Upper lobe of left lung (tissue), 6 donors: ENCODE results near the gene TEDC1. TPM values are rescaled to one million over a fixed set of nuclear protein-coding genes. Genes with fewer than 3 reads are reported as not detected.

Source experiments
- ATAC-seq, 2 donors: fragments of 200-7000 bp; cut with Tn5 transposase; one replicate each; pipeline ENCODE4 v1.9.1; 2022; ENCODE audit warnings: mild to moderate bottlenecking in 2 of 2, moderate library complexity in 2 of 2; ENCODE audit not compliant: low FRiP score in 2 of 2
- DNase-seq, 2 donors: peaks; one replicate each; pipeline ENCODE4 v3.0.0-alpha.2; 2019 to 2020
- H3K27ac ChIP-seq, 4 donors: fragments of 200-600 bp; sonication (generic); one replicate each; pipeline ENCODE4 v1.5.1; 2016 to 2019
- H3K27me3 ChIP-seq, 4 donors: fragments of 200-600 bp; sonication (generic); one replicate each; pipeline ENCODE4 v1.5.1; 2017 to 2019
- H3K36me3 ChIP-seq, 4 donors: fragments of 200-600 bp; sonication (generic); one replicate each; pipeline ENCODE4 v1.5.1; 2016 to 2019
- H3K4me1 ChIP-seq, 4 donors: fragments of 200-600 bp; sonication (generic); one replicate each; pipeline ENCODE4 v1.5.1; 2018 to 2019
- H3K4me3 ChIP-seq, 4 donors: fragments of 200-600 bp; sonication (generic); one replicate each; pipeline ENCODE4 v1.5.1; 2017 to 2019; ENCODE audit warnings: mild to moderate bottlenecking in 2 of 4, moderate library complexity in 1 of 4
- H3K9me3 ChIP-seq, 4 donors: fragments of 200-600 bp; sonication (generic); one replicate each; pipeline ENCODE4 v1.5.1; 2018 to 2019
- CTCF ChIP-seq, 6 experiments: fragments of 450-650 bp in 4 of 6; fragments of 200-600 bp in 2 of 6; sonication (generic) in 2 of 6; IDR thresholded peaks; one replicate each; pipeline ENCODE4 v1.5.1; 2016 to 2019; ENCODE audit warnings: antibody characterized with exemption in 6 of 6
- EP300 ChIP-seq, 4 donors: sonication (generic); formaldehyde crosslinking; IDR thresholded peaks; one replicate each; pipeline ENCODE4 v1.5.1; 2017; ENCODE audit warnings: antibody characterized with exemption in 4 of 4, control low read depth in 2 of 4
- POLR2A ChIP-seq, 4 donors: fragments of 450-650 bp; IDR thresholded peaks; one replicate each; pipeline ENCODE4 v1.5.1; 2016 to 2017; ENCODE audit warnings: antibody characterized with exemption in 4 of 4, mild to moderate bottlenecking in 2 of 4
- POLR2AphosphoS5 ChIP-seq, 2 donors: sonication (generic); formaldehyde crosslinking; IDR thresholded peaks; one replicate each; pipeline ENCODE4 v1.5.1; 2017; ENCODE audit warnings: antibody characterized with exemption in 2 of 2
- WGBS, 2 donors: methylation state at CpG; one replicate each; pipeline ENCODE4 v1.1.5; 2017 to 2018; 5-methylcytosine and 5-hydroxymethylcytosine counted together
- total RNA-seq, 6 donors: library from RNA; depleted of rRNA in 4 of 6; stranded (reverse); fragments of >200 nt in 4 of 6; gene quantifications; one replicate each; pipeline versions ENCODE4 v1.1.0 to v1.2.1, GENCODE V29; 2016 to 2021
- donor health status: DM: no; HTN: no; CAD: no; lungs with moderate emphysema.
- donor health status: DM: no; HTN: yes; CAD: no; lungs with severe emphysema.

Gene TEDC1
- total RNA-seq, 6 donors from 2014 or later, result 13.8 to 38.5 (median 17.4) TPM

DNA sequence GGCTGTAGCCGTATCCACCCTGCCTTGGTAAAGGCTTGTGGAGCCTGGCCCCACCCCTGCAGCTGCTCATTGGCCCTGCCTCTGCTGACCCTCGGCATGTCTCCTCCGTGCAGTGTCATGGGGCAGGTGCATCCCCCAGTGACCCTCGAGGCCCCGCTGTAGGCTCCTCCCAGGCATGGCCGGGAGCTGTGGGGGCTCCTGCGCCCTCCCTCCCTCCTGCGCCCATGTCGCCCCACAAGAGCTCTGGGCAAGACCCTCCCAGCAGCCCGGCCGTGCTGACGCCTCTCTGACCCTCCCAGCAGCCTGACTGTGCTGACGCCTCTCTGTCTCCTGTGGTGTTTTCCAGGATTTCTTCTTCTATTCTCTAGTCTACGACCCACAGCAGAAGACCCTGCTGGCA, 37.2 kb upstream of the TEDC1 start:
- no peak for TF ChIP-seq CTCF (IDR thresholded peaks at IDR 0.05)
- TF ChIP-seq POLR2A (IDR thresholded peaks at IDR 0.05), result no peak
- no peak for TF ChIP-seq EP300 (IDR thresholded peaks at IDR 0.05)
- no peak for TF ChIP-seq POLR2AphosphoS5 (IDR thresholded peaks at IDR 0.05)
- H3K36me3 ChIP-seq, result peaks cover 0 to 92% (median 52%) of the 10 kb centered on the region in 4 donors
- ATAC-seq, result no peak
- peak in 1 of 2 donors; percentile 70 for DNase-seq
- H3K9me3 ChIP-seq, result no peaks in the 10 kb centered on the region
- 90 to 93% methylated on average over 12 to 14 of the region's 14 CpGs for WGBS, 2 donors
- no peaks in the 10 kb centered on the region for H3K27me3 ChIP-seq
- no peak overlapping the region for H3K4me3 ChIP-seq
- H3K4me1 ChIP-seq, result peaks cover under 1 to 3% (median 2%) of the 10 kb centered on the region in 4 donors
- H3K27ac ChIP-seq, result no peak overlapping the region

GRCh38 chr14:105455086-105455640, 35.9 kb upstream of the TEDC1 start:
- H3K9me3 ChIP-seq, result no peaks in the 10 kb centered on the region
- H3K27ac ChIP-seq, result no peak overlapping the region
- H3K4me1 ChIP-seq, result no peaks in the 10 kb centered on the region
- H3K4me3 ChIP-seq, result no peak overlapping the region
- peak in 1 of 2 donors; percentile 73 for DNase-seq
- no peaks in the 10 kb centered on the region for H3K27me3 ChIP-seq
- WGBS, 2 donors, result 93 to 94% methylated on average over 11 to 22 of the region's 22 CpGs
- no peak for ATAC-seq
- TF ChIP-seq POLR2A (IDR thresholded peaks at IDR 0.05), result no peak
- TF ChIP-seq POLR2AphosphoS5 (IDR thresholded peaks at IDR 0.05), result no peak
- no peak for TF ChIP-seq CTCF (IDR thresholded peaks at IDR 0.05)
- no peak for TF ChIP-seq EP300 (IDR thresholded peaks at IDR 0.05)
- peaks cover 0 to 84% (median 48%) of the 10 kb centered on the region in 4 donors for H3K36me3 ChIP-seq

DNA sequence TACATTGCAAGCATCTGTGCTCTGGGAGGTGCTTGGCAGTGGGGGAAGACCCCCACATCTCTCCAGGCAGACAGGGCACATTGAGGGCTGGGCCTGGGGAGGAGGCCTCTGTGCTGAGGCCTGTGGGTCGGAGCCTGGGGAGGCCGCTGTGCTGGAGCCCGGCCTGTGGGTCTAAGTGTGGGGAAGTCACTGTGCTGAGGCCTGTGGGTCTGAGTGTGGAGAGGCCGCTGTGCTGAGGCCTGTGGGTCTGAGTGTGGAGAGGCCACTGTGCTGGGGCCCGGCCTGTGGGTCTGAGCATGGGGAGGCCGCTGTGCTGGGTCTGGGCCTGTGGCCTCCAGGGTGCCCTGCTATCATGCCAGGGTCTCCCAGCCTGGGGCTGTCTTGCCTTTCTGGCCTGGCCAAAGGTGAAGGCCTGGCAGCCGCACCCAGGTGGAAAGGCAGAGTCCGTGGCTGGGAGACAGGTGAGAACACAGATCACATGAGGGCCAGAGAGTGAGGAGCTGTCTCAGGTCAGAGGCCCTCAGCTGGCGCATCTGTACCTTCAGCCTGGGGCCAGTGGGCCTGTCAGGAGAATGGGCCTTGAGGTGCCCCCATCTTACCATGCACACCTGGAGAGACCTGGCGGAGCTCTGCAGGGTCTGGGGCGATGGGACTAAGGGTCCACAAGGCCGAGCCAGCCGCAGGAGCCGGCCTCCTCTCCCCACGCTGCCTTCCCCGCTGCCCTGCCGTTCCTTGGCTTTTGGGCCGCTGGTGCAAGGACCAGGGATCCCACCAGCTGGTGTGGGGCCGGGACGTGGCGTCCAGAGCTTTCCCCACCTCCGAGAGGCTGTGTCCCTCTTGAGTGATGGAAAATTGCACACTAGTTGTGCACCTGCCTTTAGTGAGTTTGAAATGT, 35.0 kb upstream of the TEDC1 start:
- ATAC-seq (peak in 1 of 2 donors; percentile 38), DNase-seq (peak in 1 of 2 donors; percentile 76)
- 92 to 98% methylated on average over 7 to 21 of the region's 22 CpGs for WGBS, 2 donors
- TF ChIP-seq CTCF (IDR thresholded peaks at IDR 0.05), result no peak
- TF ChIP-seq EP300 (IDR thresholded peaks at IDR 0.05), result no peak
- TF ChIP-seq POLR2A (IDR thresholded peaks at IDR 0.05), result no peak
- no peak for TF ChIP-seq POLR2AphosphoS5 (IDR thresholded peaks at IDR 0.05)
- no peaks in the 10 kb centered on the region for H3K9me3 ChIP-seq
- no peaks in the 10 kb centered on the region for H3K27me3 ChIP-seq
- H3K27ac ChIP-seq, result no peak overlapping the region
- H3K4me3 ChIP-seq, result no peak overlapping the region
- peaks cover 0 to 84% (median 49%) of the 10 kb centered on the region in 4 donors for H3K36me3 ChIP-seq
- no peaks in the 10 kb centered on the region for H3K4me1 ChIP-seq

DNA sequence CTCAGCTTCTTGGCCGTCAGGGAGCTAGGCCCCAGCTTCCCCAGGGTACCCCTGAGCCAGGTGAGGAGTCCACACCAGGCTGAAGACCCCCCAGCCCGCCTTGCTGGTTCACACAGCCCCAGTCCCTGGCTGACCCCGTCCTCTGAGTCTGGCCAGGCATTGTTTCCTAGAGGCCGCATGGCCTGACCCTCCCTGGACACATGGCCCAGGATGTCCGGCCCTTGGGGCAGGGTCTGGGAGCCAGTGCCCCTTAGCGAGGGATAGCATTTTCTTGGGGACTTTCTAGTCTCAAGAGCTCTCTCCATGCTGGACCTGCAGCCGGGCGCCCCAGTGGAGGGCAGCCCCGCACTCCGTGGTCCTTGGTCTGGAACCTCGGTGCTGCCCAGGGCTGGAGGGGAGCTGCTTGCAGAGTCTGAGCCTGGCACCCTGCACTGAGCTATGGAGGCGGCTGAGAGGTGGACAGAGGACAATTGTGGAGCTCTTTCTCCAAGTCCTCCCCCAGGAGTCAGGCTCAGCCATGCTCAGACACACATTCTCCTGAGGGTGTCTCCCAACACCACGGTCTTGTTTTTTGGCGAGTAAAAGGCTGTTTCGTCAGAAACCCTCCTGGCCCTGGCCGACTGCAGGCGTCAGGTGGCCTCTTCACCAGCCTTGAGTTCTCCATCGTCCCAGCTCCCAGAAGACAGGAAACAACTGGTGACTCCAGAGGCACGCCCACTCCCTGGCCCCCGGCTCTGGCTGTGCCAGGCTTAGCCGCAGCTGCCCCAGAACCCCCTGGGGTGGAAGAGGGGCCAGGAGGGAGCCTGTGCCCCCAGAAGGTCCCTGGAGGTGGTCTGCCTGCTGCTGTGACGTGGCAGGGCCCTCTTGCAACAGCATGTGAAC, 34.1 kb upstream of the TEDC1 start:
- Histone ChIP-seq H3K27me3 (no peaks in the 10 kb centered on the region), H3K27ac (no peak overlapping the region), H3K4me3 (no peak overlapping the region), H3K36me3 (peaks cover 0 to 87% (median 50%) of the 10 kb centered on the region in 4 donors), H3K9me3 (no peaks in the 10 kb centered on the region), H3K4me1 (no peaks in the 10 kb centered on the region)
- no peak for ATAC-seq
- TF ChIP-seq CTCF (IDR thresholded peaks at IDR 0.05) (no peak), EP300 (IDR thresholded peaks at IDR 0.05) (no peak), POLR2AphosphoS5 (IDR thresholded peaks at IDR 0.05) (no peak), POLR2A (IDR thresholded peaks at IDR 0.05) (no peak)
- 82 to 87% methylated on average over 8 to 17 of the region's 22 CpGs for WGBS, 2 donors
- DNase-seq, result peak in 1 of 2 donors; percentile 63
